OCI-LY1 (cell line): ENCODE measurements around the gene CLSTN3.
A peak's percentile ranks its signal among the peaks of the same experiment; 100 is the strongest.

Experiments used
- CTCF ChIP-seq: fragments of 200-600 bp; sonication (generic), shearing (Covaris generic); IDR thresholded peaks from 2 replicates; pipeline ENCODE4 v1.5.1; 2017; ENCODE audit warnings: mild to moderate bottlenecking, antibody characterized with exemption, low read length, moderate library complexity, mixed read lengths
- EZH2 ChIP-seq: fragments of 200-600 bp; sonication (generic), shearing (Covaris generic); IDR thresholded peaks from 2 replicates; pipeline ENCODE4 v1.8.0; 2017; ENCODE audit warnings: borderline replicate concordance, mixed run types, mild to moderate bottlenecking, antibody characterized with exemption, low read length, moderate library complexity, mixed read lengths

- TF ChIP-seq CTCF (peak; percentile 82), EZH2 (no peak)
These were observed 12.0 kb downstream of the CLSTN3 start for GRCh38 chr12:7142056-7142644.
